HEK293T (cell line): ENCODE data around the gene OR2M7.
"Not testable (repeated sequence)": the region's sequence is repeated elsewhere in the genome, so short reads cannot be mapped to it uniquely, and the experiment has no call there.

Source experiments
- CTCF ChIA-PET: fragments of 350-600 bp; formaldehyde crosslinking; extraction: SDS; loops from one replicate; lab custom pipeline; 2021; ENCODE audit warnings: antibody characterized with exemption, inconsistent platforms; lab: Yijun Ruan, JAX
- POLR2A ChIA-PET: fragments of 350-600 bp; formaldehyde crosslinking; extraction: SDS; loops from one replicate; lab custom pipeline; 2020; ENCODE audit warnings: antibody characterized with exemption, inconsistent platforms; lab: Yijun Ruan, JAX
- DNase-seq: peaks from one replicate; pipeline ENCODE4 v3.0.0; 2012; ENCODE audit warnings: mixed read lengths; ENCODE audit errors: extremely low spot score
- ARNT ChIP-seq: fragments of 450-650 bp; IDR thresholded peaks from 2 replicates; pipeline ENCODE4 v1.6.1; 2017; ENCODE audit warnings: mild to moderate bottlenecking
- BHLHE40 ChIP-seq: fragments of 450-650 bp; IDR thresholded peaks from 2 replicates; pipeline ENCODE4 v1.6.1; 2016; ENCODE audit warnings: mild to moderate bottlenecking, moderate library complexity, borderline replicate concordance
- CTBP1 ChIP-seq: fragments of 450-650 bp; IDR thresholded peaks from 2 replicates; pipeline ENCODE4 v1.6.1; 2016; ENCODE audit warnings: borderline replicate concordance
- ELF4 ChIP-seq: fragments of 450-650 bp; IDR thresholded peaks from 2 replicates; pipeline ENCODE4 v1.6.1; 2017; ENCODE audit warnings: antibody characterized with exemption
- FOXA1 ChIP-seq: fragments of 450-650 bp; IDR thresholded peaks from 2 replicates; pipeline ENCODE4 v1.6.1; 2016; ENCODE audit warnings: mild to moderate bottlenecking
- FOXK2 ChIP-seq: fragments of 450-650 bp; IDR thresholded peaks from 2 replicates; pipeline ENCODE4 v1.6.1; 2016; ENCODE audit warnings: mild to moderate bottlenecking
- FOXM1 ChIP-seq: fragments of 450-650 bp; IDR thresholded peaks from 2 replicates; pipeline ENCODE4 v1.6.1; 2017; ENCODE audit warnings: mild to moderate bottlenecking, borderline replicate concordance
- HDGF ChIP-seq: fragments of 450-650 bp; IDR thresholded peaks from 2 replicates; pipeline ENCODE4 v1.6.1; 2017; ENCODE audit warnings: antibody characterized with exemption, borderline replicate concordance
- L3MBTL2 ChIP-seq: fragments of 450-650 bp; conservative IDR thresholded peaks from 2 replicates; pipeline ENCODE4 v1.6.1; 2016; ENCODE audit warnings: mild to moderate bottlenecking
- LEF1 ChIP-seq: fragments of 450-650 bp; IDR thresholded peaks from 2 replicates; pipeline ENCODE4 v1.6.1; 2017; ENCODE audit warnings: mild to moderate bottlenecking, borderline replicate concordance
- NFRKB ChIP-seq: fragments of 450-650 bp; IDR thresholded peaks from 2 replicates; pipeline ENCODE4 v1.6.1; 2016; ENCODE audit warnings: mild to moderate bottlenecking, moderate library complexity
- PKNOX1 ChIP-seq: fragments of 450-650 bp; IDR thresholded peaks from 2 replicates; pipeline ENCODE4 v1.6.1; 2016
- SP1 ChIP-seq: fragments of 450-650 bp; IDR thresholded peaks from 2 replicates; pipeline ENCODE4 v1.6.1; 2017
- SUZ12 ChIP-seq: fragments of 450-650 bp; IDR thresholded peaks from 2 replicates; pipeline ENCODE4 v1.6.1; 2016; ENCODE audit warnings: mild to moderate bottlenecking
- TARDBP ChIP-seq: fragments of 450-650 bp; IDR thresholded peaks from 2 replicates; pipeline ENCODE4 v1.6.1; 2016
- ZNF384 ChIP-seq: fragments of 450-650 bp; IDR thresholded peaks from 2 replicates; pipeline ENCODE4 v1.6.1; 2016

OR2M7 gene

GRCh38 chr1:248359415-248359814, 35.0 kb upstream of the OR2M7 start:
- TF ChIP-seq L3MBTL2, result no peak
- no peak for TF ChIP-seq FOXM1
- no peak for TF ChIP-seq BHLHE40
- no peak for TF ChIP-seq NFRKB
- no peak for TF ChIP-seq PKNOX1
- TF ChIP-seq SP1, result no peak
- no peak for TF ChIP-seq HDGF
- TF ChIP-seq LEF1, result no peak
- TF ChIP-seq CTBP1, result no peak
- TF ChIP-seq ZNF384, result no peak
- TF ChIP-seq ELF4, result no peak
- TF ChIP-seq TARDBP, result no peak
- ChIA-PET CTCF (no interaction called here), POLR2A (no interaction called here)
- DNase-seq, result no peak

- ChIA-PET CTCF (no interaction called here), POLR2A (no interaction called here)
- TF ChIP-seq TARDBP (no peak), FOXK2 (no peak), LEF1 (no peak), PKNOX1 (no peak), ARNT (no peak), FOXA1 (no peak)
- no peak for DNase-seq
These were observed 24.1 kb upstream of the OR2M7 start, which contains the start of gene OR14C36 for GRCh38 chr1:248348475-248348874. TSS of gene OR14C36 (plus strand) at chr1:248348775. CDS start at chr1:248348775, 0 bp downstream.

GRCh38 chr1:248343451-248343850, 19.1 kb upstream of the OR2M7 start:
- DNase-seq, result no peak
- TF ChIP-seq SUZ12, result no peak
- TF ChIP-seq ZNF384, result no peak
- no peak for TF ChIP-seq PKNOX1
- ChIA-PET POLR2A (no interaction called here), CTCF (no interaction called here)

- POLR2A ChIA-PET, result no interaction called here
- CTCF ChIA-PET, result no interaction called here
- TF ChIP-seq FOXM1, result no peak
- no peak for TF ChIP-seq ELF4
- no peak for TF ChIP-seq BHLHE40
- TF ChIP-seq SP1, result no peak
- TF ChIP-seq LEF1, result no peak
- no peak for TF ChIP-seq SUZ12
- TF ChIP-seq NFRKB, result no peak
- no peak for TF ChIP-seq TARDBP
- DNase-seq, result no peak
These were observed 7.6 kb downstream of the OR2M7 start for GRCh38 chr1:248316796-248317195.

GRCh38 chr1:248306740-248307139, 17.6 kb downstream of the OR2M7 start:
- POLR2A ChIA-PET, result not testable (repeated sequence)

GRCh38 chr1:248306103-248306502, 18.3 kb downstream of the OR2M7 start:
- no peak for DNase-seq
- ChIA-PET POLR2A (no interaction called here), CTCF (no interaction called here)
- TF ChIP-seq ARNT (no peak), PKNOX1 (no peak), FOXK2 (no peak), LEF1 (no peak), HDGF (no peak), NFRKB (no peak), SP1 (no peak), CTBP1 (no peak), SUZ12 (no peak), FOXM1 (no peak), ZNF384 (no peak)

More at GRCh38 chr1:248306740-248307139, 17.6 kb downstream of the OR2M7 start:
- DNase-seq, CTCF ChIA-PET: not testable (repeated sequence)

GRCh38 chr1:248305672-248306071, 18.7 kb downstream of the OR2M7 start:
- DNase-seq, POLR2A ChIA-PET, CTCF ChIA-PET: not testable (repeated sequence)

GRCh38 chr1:248303324-248303723, 21.0 kb downstream of the OR2M7 start, which contains the start of gene OR2T12:
TSS of gene OR2T12 (minus strand) at chr1:248303424. CDS start at chr1:248295578, 7,846 bp downstream.
- no peak for DNase-seq
- POLR2A ChIA-PET, result no interaction called here
- no peak for TF ChIP-seq FOXK2
- TF ChIP-seq SUZ12, result no peak
- TF ChIP-seq PKNOX1, result no peak
- no peak for TF ChIP-seq NFRKB
- TF ChIP-seq ELF4, result no peak
- no peak for TF ChIP-seq HDGF
- TF ChIP-seq CTBP1, result no peak
- no peak for TF ChIP-seq BHLHE40
- TF ChIP-seq LEF1, result no peak
- no peak for TF ChIP-seq SP1
- no peak for TF ChIP-seq FOXM1
- no peak for TF ChIP-seq ZNF384
- TF ChIP-seq ARNT, result no peak
- TF ChIP-seq FOXA1, result no peak
- no peak for TF ChIP-seq TARDBP
- TF ChIP-seq L3MBTL2, result no peak
- CTCF ChIA-PET, result no interaction called here
